Measurements from ENCODE around the gene MADCAM1.

The MADCAM1 gene

DNA sequence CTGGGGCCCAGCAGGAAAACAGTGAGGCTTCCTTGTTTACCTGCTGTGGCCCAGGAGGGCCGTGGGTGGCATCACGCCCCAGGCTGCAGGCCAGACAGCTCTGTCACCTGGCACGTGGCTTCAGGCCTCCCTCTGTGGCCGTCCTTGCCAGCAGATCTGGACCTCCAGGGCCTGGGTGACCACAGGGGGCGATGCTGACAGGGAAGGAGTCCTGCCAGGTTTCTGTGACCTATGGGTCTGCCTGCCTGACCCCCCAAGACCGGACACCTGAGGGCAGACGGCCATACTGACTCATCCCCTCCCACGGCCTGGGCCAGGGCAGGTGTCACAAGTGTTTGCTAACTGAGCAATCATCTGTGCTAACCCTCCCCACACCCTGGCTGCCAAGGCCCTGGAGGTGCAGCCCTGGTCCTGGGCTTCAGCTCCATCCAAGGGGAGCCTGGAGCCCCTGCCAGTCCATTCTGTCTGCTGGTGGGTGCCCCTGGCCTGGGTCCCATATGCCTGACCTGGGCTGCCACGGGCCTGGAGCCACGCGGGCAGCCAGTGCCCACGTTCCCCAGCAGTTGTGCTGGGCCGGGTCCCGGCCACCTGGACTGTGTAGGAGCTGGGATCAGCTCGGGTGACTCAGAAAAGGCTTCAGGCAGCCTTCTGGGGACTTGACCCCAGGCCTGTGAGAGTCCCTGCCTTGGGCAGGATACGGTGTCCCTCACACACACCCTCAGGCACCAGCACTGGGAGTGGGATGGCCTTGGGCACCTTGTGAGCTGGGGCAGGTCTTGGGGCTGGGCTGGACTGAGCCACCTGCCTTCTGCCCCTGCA, 38.9 kb downstream of the MADCAM1 start:
- no peak for DNase-seq

DNA sequence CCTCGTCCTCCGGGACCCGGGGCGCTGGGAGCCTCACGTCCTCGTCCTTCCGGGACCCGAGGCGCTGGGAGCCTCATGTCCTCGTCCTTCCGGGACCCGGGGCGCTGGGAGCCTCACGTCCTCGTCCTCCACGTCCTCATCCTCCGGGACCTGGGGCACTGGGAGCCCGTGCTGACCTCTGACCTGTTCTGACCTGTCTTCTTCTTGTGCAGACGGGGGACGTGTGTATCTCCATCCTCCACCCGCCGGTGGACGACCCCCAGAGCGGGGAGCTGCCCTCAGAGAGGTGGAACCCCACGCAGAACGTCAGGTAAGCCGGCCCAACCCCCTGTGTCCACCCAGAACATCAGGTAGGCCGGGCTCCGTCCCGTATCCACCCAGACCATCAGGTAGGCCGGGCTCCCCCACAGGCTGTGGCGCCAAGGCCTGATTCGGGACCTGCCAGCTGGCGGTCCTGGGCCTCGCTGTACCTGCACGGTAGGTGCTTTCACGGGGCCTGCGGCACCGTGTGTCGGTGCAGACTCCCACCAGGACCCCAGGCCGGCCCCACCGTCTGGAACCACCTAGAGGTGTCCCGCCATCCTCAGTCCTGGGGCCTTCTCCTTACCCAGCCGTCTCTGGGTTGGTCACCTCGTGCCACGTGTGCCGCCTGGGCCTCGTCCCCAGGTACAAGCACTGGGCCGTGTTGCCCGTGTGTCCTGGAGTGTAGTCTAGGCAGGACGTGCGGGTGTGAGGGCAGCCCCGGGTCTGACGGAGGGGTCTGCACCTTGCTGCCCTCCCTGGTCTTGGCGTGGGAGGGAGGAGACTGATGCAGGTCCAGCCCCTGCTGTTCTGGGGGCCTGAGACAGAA, 40.0 kb downstream of the MADCAM1 start:
- no peak for DNase-seq

DNA sequence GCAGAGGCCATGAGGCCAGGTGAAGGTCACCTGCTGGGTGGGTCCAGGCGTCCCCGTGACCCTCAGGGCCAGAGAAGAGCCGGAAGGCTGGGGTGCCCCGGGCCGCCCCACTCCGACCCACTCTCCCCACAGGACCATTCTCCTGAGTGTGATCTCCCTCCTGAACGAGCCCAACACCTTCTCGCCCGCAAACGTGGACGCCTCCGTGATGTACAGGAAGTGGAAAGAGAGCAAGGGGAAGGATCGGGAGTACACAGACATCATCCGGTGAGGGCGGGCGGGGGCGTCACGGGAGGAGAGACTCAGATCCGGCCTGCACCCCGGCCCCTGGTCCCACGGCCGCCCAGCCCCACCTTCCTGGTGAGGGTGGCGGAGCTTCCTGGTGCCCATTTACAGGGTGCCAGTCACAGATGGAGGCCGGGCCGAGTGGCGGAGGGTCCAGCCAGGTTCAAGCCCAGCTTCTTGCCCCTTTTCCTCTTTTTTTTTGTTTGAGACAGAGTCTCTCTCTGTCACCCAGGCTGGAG, 40.7 kb downstream of the MADCAM1 start:
- no peak for DNase-seq

DNA sequence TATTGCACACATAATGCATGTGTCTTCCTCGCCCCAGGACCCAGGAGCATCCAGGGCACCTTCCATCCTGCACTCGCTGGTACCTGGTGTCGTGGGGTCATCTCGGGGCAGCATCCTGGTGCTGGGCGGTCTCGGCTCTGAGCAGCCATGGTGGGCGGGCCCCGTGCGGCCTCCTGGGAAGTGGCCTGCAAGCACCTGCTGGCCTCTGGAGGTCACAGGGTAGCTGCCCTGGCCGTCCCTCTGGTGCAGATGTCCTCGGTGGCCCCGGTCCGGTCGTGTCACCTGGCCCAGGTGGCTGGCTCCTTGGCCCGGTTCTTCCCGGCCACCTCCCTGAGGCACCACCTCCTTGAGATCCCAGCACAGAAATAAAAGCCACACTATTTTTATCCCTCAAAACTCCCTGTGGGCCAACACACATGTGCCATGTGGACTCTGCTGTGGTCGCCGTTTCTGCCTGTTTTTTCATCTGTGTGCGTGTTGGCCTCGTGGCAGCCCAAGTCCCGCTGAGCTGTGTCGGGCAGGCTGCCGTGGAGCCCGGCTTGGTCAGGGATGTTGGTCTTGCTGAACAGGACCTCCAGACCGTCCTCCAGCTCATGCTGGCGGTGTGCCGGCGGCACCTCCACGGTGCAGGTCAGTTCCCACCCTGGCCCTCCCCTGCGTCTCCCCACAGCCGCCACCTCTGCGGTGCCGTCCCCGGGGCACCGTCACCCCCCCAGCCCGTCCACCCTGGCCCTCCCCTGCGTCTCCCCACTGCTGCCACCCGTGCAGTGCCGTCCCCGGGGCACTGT, 42.5 kb downstream of the MADCAM1 start:
- DNase-seq: no peak

DNA sequence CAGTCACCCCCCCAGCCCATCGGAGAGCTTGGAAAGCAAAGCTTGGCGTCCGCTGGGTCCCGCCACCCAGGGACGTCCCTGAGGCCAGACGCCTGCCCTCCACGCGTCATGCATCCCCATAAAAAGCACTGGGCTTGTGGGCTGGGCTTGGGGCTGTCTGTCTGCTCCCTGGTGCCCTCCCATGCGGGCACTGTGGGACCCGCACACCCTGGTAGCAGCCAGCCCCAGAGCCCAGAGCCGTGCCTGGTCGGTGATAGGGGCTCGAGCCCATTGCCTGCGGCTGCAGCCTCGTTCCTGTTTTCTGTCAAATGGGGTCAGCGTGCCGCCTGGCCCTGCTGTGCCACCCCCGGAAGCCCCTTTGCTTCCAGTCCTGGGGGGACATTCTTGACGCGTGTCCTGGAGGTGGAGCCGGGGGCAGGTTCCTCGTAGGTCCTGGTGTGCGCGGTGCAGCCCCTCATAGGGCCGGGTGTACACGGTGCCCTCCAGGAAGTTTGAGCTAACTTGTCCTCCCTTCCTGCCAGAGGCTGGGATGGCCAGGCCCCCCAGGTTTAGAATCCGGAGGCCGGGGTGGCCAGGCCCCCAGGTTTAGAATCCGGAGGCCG, 43.2 kb downstream of the MADCAM1 start:
- DNase-seq: no peak

DNA sequence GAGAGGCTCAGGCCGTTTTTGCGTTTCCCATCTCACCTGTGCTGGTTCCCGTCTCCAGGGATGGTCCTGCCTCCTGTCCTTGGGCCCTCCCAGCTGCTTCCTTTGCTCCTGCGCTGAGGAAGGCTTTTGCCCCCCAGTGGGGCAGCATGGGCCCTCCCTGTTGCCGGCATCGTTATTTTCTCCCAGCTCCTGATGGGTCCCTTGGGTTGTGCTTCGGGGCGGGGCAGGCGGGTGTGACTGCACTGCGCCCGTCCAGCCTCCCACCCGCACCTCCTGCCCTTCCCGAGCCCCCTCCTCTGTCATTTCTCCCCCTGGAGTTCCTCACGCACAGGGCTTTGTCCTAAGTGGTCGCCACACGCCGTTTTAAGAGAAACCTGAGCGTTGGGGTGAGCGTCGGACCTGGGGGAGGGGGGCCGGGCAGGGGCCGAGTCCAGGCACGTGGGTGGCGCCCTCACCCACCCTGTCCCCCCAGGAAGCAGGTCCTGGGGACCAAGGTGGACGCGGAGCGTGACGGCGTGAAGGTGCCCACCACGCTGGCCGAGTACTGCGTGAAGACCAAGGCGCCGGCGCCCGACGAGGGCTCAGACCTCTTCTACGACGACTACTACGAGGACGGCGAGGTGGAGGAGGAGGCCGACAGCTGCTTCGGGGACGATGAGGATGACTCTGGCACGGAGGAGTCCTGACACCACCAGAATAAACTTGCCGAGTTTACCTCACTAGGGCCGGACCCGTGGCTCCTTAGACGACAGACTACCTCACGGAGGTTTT, 44.8 kb downstream of the MADCAM1 start:
- DNase-seq: no peak

DNA sequence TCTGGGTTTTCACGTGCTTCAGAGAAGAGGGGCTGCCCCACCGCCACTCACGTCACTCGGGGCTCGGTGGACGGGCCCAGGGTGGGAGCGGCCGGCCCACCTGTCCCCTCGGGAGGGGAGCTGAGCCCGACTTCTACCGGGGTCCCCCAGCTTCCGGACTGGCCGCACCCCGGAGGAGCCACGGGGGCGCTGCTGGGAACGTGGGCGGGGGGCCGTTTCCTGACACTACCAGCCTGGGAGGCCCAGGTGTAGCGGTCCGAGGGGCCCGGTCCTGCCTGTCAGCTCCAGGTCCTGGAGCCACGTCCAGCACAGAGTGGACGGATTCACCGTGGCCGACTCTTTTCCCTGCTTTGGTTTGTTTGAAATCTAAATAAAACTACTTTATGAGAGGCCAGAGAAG, 45.4 kb downstream of the MADCAM1 start:
- no peak for DNase-seq

DNA sequence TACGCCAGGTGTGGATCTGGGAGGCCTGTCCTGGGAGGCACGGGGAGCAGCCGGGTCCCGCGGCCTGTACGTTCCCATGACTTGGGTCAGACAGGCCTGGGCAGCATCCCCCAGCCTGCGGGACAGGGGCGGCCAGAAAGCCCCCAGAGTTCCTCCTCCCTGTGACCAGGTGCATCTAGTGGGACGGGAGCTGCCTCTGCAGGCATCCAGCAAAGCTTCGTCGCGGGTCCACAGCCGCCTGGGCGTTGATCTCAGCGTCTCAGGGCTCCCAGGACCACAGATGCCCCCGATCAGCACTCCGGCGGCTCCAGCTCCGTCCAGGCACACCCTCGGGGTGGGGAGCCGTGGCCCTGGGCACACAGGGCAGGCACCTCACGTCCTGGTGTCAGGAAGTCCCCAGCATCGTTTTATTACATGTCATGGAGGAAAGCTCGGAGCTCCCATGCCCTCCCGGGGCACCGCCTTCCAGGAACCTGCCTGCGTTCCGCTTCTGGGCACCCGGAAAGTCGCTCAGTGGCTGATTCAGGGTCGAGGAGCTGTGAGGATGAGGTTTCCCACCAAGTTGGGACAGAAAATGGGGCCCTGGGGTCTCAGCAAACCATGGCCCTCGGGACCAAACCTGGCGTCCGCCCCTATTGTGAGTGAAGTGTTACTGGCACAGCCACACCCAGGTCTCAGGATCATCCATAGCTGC, 46.0 kb downstream of the MADCAM1 start:
- DNase-seq: no peak

DNA sequence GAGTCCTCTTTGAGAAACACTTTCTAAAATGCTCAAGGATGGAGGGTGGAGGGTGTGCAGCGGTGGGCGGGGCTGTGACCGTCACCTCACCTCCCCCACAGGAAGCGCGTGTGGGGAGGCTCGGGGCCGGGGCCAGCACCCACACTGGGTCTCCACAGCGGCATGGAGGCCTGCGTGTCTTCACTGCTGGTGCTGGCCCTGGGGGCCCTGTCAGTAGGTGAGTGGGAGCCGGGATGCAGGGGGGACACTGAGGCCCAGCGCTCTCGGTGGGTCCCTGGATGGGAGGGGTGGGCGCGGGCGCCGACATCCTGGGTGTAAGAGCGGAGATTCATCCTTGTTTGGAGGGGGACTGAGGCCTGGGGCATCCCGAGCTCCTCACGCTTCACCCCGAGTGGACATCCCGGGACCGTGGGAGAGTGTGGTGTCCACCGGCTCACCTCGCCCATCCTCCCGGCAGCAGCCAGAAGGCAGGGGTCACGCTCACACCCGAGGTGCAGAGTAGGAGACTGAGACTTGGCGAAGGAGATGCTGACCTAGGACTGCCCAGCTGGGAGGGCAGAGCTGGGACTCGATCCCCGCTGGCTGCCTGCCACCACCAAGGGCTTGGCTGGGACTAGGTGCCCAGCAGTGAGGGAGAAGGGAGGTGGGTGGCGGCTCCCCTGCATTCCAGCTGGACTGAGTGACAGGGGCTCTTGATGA, 47.8 kb downstream of the MADCAM1 start, which contains the start of gene GZMM:
TSS of gene GZMM (plus strand) at position 144 of the 699 bp plus-strand sequence. CDS start at position 163, 19 bp downstream.
- DNase-seq: no peak

DNA sequence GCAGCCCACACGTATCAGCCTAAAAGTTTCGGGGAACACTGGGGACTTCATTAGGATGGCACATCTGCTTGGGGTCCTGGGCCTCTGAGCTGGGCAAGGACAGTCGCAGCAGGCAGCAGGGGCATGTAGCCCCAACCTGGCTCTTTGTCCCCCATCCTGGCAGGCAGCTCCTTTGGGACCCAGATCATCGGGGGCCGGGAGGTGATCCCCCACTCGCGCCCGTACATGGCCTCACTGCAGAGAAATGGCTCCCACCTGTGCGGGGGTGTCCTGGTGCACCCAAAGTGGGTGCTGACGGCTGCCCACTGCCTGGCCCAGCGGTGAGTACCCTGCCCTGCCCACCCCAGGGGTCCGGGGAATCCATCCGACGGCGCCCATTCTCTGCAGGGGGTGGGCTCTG, 50.8 kb downstream of the MADCAM1 start:
- no peak for DNase-seq

DNA sequence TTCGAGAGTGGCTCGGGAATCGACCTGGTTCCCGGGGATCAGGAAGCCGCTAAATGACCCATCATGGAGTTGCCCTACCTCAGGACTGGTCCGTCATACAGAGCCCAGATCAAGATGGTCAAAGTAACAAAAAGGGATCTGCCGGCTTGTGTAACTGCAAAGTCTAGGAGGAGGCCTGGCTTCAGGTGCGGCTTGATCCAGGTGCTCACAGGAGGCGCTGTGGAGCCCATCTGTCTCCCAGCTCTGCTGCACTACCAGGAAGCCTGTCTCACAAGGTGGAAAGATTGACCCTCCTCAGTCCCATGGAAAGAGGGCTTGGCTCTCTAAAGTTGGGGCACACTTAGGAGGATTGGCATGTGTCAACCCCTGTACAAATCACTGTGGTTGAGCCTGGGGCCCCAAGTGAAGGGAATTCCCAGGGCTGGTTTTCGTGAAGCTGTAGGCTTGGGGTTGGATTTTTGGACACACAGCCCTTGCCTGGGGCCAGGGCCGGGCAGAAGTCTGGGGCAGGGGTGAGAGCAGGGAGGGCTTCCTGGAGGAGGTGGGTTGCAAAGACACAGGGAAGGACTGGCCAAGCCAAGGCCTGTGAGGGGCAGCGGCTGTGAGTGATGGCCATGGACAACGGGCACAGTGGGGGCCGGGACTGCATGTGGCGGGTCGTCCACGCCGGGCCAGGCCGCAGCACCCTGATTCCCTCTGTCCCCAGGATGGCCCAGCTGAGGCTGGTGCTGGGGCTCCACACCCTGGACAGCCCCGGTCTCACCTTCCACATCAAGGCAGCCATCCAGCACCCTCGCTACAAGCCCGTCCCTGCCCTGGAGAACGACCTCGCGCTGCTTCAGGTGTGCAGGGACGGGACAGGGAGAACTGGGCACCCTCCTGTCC, 51.8 kb downstream of the MADCAM1 start:
- DNase-seq: no peak

DNA sequence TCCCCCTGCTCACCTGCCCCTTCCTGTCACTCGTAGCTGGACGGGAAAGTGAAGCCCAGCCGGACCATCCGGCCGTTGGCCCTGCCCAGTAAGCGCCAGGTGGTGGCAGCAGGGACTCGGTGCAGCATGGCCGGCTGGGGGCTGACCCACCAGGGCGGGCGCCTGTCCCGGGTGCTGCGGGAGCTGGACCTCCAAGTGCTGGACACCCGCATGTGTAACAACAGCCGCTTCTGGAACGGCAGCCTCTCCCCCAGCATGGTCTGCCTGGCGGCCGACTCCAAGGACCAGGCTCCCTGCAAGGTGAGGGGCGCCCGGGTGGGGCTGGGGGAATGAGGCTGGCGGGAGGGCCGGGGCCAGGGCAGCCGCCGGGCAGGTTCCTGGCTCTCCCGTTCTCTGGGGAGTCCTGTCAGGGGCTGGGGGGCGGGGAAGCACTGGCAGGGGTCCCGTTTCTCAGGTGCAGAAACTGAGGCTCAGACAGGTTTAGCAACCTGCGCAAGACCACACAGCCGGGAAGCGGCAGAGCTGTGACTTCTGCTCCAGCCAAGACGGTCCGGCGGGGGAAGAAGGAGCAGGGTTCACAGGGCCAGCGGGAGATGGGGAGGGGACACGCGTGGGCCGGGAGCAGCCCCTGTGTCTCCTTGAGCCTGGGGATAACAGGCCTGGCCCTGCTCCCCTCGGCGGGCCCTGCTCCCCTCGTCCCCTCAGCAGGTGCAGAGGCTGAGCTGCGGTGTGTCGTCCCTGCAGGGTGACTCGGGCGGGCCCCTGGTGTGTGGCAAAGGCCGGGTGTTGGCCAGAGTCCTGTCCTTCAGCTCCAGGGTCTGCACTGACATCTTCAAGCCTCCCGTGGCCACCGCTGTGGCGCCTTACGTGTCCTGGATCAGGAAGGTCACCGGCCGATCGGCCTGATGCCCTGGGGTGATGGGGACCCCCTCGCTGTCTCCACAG, 52.9 kb downstream of the MADCAM1 start:
- no peak for DNase-seq

DNA sequence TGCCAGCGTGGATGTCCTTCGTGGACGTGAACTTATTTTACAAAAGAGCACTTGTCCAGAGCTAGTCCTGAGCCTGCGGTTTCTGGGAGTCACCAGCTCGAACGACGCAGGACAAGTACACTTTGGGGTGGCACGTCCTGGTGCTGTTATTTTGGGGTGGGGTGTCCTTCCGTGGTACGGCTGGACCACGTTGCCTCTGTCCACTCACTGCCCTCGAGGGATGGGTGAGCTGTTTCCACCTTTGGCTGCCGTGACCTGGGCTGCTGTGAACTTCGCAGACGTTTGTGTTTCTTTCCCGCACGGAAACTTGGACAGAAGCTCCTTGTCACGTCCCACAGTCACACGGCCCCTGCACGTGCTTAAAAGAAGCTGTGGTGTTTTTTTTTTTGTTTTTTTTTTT, 58.5 kb downstream of the MADCAM1 start:
- DNase-seq: no peak

Data from MV-4-11 (cell line).